PC-9 (cell line): Measurements from ENCODE around the gene FAXC.

Experiments used
- CTCF ChIP-seq: fragments of 200-600 bp; sonication (generic); conservative IDR thresholded peaks from 2 replicates; pipeline ENCODE4 v1.6.1; 2017; ENCODE audit warnings: mixed run types, antibody characterized with exemption, mild to moderate bottlenecking, moderate library complexity
- EZH2 ChIP-seq: fragments of 200-600 bp; sonication (generic); IDR thresholded peaks from 2 replicates; pipeline ENCODE4 v1.8.0; 2017; ENCODE audit warnings: antibody characterized with exemption, low read depth

DNA sequence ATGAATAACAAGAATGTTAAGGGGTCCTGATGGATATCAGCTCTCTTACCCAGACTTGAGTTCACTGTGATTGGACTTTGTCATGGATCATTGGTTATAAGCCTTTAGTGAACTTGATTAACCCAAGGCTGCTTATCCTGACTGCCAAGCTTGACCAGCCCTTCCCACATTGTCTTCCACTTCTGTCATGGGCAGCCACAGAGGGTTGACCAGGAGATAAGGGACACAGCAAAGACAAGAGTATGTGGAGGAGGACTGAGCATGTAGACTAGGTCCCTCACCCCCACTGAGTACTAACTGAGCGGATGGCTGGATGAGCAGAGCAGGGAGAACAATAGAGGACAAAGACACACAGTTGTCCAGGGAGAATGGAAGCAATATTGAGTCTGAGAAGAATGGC lies 52.5 kb downstream of the FAXC start:
- no peak for TF ChIP-seq EZH2
- TF ChIP-seq CTCF: no peak
